HG03045 (cell line): ENCODE results near the gene KLF15.

Experiments used
- ATAC-seq: cut with Tn5 transposase; IDR thresholded peaks from one replicate; pipeline ENCODE4 v1.9.1; 2021; ENCODE audit warnings: mild to moderate bottlenecking, moderate library complexity; ENCODE audit not compliant: unreplicated experiment

The KLF15 gene

DNA sequence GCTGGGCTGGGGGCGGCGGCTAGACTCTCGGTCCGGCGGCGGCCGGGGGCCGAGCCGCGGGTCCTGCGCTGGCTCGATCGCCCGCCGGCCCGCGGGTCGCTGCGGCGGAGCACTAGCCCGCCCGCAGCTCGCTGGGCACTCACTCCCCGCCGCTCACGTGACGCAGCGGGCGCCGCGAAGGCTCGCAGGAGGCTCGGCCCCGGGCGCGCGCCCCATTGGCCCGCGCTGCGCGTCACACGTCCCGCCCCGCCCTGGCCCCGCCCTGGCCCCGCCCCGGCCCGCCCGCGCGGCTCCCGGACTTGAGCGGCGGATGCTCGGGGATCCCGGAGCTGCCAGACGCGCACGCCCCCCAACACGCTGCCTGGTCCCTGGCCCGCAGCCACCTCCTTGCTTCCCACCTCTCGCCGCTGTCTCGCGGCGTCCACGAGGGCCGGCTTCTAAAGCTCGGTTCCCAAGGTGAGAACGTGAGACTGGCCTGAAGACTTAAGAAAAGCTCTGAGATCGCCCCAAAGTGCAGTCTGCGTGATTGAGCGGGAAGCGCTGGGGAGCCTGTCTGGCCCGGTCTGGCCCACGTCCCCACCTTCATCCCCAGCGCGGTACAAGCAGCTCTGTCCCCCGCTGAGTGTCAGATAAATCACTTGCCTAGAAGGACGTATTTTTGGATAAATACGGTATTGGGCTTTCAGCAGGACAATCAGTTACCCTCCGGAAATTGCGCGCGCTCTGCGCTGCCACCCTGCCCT, at the start of gene KLF15:
Gene KLF15, minus strand, starts transcription at position 114 of the 743 bp plus-strand sequence. CDS start 4,486 bp downstream, outside the sequence.
- ATAC-seq = peak; percentile 78

DNA sequence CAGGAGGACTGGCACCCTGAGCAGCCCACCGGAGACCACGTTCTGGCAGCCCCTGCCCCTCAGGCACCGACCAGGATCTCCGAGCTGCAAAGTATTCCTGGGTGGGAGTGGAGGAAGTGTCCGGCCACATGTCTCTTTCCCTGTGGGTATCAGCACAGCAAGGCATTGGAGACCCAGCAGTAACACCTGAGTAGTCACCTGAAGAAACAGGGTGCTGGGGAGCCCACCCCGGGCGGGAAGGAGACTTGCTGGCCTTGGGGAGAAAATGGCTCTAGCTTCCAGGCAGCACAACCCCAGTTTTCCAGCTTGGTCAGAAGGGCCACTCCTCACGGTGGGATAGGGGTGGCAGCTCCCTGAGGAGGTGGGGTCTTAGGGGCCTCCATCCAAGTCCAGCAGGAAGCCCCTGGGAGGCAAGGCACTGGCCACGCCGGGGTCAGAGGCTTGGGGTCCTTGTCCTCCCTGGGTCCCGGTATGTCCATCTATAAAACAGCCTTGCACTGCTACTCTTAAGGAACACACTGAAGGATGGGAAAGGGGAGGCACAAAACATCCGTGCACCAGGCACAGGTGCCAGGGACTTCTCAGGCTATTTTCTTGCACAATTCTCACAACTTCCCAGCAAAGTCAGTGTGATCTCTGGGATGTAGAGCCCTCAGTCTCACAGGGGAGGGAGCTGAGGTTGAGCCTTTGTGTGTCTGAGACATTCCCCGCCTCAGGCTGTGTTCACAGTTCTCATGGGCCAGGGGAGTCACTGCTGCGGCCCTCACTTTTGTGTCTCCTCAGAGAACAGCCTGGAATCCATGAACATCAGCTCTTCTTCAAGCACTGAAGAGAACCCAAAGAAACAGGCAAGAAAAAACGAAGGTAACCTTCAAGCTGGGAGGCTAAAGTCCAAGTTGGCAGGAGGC, 49.4 kb upstream of the KLF15 start:
- ATAC-seq = no peak

DNA sequence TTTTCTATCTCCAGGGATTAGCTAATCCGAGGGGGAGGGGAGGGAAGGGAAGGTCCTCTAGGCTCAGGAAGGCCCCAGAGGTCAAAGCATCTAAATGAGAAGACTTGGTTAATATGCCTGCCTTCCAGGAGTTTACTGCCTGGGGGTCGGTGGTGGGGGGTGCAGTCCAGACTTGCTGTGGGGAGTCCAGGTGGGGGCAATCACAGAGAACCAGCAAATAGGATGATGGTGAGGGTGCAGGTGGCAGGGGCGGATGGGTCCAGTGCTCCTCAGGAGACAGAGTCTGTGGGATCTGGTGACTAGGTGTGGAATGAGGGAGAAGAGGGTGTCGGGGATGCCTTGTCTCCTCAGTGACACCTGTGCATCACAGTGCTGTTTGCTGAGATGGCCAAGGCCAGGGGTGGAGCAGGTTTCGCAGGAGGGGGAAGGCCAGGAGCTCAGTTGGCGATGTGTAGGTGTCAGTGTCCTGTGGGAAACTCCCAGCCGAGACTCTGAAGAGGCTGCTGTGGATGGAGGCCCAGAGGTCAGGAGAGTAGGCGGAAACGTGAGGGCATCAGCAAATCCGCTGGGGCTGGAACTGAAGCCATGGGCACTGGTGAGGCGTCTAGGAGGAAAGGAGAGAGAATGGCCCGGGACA, 45.6 kb upstream of the KLF15 start:
- no peak for ATAC-seq

DNA sequence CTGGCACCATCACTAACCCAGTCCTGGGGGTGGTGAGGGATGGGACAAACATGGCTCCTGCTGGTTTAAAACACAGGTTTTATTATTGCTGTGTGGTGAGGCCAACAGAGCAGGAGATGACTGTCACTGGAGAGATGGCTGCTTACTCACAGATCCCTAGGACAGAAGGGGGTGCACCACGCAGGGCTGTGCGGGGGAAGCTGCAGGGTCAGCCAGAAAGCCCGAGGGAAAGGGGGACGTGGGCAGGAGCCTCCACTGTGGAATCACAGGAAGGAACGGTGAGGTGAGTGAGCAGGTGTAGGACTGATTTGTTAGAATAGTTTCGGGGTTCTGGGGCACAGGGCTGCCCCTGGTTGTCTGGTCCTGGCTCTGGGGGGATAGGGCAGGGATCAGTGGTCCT, 45.0 kb upstream of the KLF15 start:
- ATAC-seq = no peak

DNA sequence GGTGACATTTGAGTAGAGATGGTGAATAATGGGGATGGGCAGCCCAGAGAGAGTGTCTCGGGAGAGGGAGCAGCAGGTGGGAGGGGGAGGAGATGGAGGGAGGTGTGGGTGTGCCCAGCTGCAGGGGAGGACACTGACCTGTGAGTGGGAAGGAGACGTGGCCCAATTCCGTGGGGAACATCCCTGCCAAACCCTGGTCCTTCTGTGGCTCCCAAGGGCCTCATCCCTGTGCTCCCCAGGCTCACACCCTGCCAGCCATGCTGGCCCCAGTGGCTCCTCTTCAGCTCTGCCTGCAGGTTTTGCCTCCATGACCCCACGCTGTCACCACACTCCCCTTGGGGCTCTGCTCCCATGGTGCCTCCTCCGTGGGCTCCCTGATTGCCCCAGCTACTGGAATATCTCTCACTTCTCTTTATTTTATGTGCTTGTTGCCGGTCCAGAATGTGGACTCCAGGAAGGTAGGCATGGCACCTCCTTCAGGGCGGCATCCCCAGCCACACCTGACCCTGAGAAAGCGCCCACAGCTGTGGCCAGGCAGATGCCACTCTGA, 44.5 kb upstream of the KLF15 start:
- no peak for ATAC-seq

DNA sequence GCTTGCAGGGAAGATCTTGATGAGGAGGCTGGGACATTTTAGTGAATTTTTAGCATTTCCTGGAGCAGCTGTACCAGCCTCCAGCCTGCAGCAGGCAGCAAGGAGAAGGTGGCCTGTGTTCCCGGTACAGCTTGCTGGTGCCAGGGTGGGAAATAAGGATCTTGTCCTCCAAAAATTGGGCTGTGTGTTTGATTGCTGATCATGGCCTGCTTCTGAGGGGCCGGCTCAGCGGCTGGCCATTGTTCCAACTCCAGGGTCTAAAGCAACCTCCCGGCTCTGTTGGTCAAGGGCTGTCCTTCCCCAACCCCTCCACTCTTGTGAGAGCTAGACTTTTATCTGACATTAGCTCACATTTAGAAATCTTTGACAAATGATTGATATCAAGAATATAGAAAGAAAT, 42.5 kb upstream of the KLF15 start:
- no peak for ATAC-seq

DNA sequence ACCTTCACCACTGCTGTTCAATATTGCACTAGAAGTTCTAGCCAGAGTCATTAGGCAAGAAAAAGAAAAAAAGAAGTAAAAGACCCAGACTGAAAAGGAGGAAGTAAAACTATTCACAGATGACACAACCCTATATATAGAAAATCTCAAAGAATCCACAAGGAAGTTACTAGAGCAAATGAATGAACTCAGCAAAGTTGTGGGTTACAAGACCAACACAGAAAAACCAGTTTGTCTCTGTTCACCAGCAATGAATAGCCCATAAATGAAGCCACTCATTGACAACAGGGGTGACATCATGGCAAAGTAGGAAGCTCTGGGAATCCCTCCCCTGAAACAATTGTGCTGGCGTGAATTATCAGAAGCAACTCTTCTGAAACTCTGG, 42.1 kb upstream of the KLF15 start:
- no peak for ATAC-seq

DNA sequence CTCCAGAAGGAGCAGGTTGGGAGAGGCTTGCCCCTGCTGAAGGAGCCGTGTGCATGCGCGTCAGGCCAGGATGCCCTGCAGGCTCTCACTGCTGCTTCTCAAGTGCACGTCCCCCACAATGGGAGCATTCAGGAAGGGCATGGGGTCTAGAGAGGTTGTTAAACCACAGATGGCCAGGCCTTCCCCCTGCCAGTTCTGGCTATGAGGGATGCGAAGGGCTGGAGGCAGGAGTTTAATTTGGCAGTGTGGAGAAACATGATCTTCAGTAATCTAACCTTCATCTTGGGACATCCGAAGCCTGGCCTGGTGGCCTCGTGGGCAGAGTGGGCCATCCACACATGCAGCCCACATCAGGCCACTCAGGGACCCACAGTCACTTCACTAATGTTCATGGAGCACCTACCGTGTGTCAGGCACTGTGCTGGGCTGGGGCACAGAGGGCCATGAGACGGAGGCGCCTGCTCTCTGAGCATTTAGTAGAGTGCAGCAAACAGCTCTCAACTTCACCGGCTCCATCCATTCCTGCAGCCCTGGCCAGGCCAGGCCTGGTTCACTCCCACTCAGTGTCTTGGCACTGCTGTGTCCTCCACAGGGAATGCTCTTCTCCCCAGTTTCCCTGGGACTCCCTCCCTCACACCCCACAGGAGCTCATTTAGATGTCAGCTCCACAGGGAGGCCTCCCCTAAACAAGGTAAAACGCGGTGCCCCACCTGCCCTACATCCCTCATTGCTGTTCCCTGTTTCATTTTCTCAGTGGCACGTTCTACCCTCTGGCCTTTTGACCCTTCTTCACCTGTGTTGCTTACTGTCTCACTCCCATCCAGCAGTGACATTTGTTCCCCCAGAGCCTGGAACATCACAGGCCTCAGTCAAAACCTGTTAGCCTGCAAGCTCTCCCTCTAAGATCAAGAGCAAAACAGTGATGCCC, 41.5 kb upstream of the KLF15 start:
- ATAC-seq = no peak

DNA sequence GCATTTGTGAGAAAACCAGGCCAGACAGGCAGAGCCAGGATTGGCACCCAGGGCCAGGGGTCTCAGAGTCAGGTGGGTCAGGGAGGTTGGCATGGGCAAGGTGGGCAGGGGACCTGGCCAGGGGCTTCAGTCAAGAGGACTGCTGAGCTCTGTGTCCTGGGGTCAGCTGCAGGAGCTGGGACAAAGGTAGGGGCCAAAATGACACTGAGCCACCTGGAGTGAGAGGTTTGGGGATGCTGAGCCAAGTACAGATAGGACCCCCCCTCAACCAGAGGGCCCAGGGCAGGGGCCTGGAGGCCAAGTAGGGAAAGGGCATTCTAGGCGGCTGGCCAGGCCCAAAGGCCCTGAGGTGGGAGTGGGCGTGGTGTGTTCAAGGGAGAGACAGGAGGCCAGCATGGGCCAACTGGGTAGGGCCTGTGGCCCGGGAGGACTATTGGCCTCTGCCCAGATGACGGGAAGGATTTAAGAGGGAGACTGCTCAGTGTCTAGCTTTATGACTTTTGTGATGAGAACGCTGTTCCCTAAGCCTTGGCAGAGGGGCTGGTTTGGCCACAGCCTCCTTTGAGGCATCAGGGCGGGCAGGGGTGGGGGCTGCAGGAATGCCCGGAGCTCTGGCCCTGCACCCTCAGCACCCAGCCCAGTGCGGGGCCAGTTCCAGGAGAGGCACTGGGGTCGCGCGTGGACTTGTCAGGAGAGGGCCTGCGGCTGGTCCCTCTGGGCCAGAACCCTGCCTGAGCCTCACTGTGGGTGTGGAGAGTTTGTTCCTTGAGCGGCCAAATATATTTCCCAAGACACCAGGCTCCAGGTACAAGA, 40.6 kb upstream of the KLF15 start:
- no peak for ATAC-seq

DNA sequence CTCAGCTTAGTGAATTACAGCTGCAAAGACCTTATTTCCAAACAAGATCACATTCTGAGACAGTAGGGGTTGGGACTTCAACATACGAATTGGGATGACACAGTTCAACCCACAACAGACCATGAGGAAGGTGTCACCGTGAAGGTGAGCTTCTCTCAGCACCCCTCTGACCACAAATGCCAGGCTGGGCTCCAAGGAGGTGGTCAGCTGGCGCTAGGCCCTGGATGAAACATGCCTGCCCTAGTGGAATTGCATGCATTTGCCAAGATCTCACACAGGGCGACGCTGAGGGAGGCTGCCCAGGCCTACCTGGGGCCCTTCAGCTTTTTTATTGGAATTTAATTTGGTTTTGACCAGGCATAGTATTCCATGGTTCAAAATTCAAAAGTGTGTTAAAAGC, 39.3 kb upstream of the KLF15 start:
- ATAC-seq = no peak

DNA sequence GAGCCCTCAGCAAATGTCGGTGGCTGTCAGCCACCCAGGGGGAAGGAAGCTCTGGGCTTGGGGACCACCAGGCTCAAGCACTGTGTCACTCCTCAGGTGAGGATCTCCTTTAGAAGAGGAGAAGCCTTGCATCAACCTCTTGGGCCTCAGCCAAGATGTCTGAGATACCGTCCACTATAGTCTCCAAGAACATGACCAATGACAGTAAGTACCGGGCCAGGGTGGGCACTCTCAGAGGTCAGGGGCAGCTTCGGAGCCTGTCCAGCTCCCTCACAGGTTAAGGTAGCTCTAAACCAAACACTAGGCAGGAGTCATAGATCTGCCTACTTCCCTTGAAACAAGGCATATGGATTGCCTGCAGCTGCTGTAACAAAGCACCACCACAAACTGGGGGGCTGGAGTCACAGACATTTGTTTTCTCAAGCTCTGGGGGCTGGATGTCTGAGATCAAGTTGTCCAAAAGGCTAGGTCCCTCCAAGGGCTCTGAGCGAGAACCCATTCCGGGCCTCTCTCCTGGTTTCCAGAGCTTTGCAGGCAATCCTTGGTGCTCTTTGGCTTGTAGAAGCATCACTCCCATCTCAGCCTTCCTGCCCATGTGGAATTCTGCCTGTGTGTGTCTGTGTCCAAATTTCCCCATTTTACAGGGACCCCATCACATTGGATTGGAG, 38.8 kb upstream of the KLF15 start:
- ATAC-seq = no peak

DNA sequence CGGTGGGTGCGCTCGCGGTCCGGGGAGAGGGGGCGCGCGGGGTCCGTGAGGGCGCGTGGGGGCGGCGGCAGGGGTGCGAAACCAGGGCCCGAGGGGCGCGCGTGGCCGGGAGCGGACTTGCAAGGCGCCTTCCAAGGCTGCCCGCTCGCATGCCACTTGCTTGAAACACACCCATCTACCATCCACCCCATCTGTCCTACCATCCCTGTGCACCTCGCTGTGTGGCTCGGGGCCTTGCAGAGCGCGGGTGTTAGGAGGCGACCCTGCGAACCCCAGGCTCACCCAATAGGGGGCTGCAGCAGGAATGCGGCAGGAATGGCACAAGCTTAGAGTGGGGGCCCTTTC, 37.7 kb upstream of the KLF15 start:
- ATAC-seq = no peak

DNA sequence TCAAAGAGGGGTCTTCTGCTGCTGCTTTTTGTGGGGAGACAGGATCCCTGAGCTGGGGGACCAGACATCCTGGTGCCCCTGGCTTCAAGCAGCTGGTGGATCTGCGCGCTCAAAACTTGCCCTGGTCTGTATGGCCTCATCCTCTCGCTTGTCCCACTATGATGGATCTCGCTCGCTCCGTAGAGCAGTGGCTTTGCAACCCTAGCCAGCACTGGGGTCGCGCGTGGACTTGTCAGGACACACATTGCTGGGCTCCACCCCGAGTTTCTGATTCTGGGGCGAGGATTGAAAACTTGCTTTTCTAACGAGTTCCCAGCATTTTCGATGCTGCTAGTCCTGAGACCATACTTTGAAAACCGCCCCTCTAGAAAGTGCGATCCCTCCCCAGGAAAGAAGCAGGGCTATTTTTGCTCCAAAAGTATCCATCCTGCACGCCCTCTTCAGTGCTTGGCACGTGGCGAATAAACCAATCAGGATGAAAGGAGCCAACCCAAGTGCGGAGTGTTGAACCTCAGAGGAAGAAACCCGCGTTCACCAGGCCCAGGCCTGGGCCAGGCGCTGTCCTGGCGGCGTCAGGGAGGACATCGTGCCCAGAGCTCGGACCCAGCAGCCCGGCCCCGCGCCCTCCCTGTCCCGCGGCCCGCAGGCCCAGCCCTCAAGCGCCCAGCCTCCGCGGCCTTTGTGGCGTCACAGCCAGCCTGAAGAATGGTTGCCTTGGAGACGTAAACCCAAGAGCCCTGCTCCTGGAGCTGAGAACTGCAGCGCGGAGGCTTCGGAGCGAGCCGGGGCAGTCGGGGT, 37.2 kb upstream of the KLF15 start, which contains the start of gene CFAP100:
Gene CFAP100, plus strand, starts transcription at position 731 of the 798 bp plus-strand sequence. CDS start 1,092 bp downstream, outside the sequence.
- no peak for ATAC-seq

DNA sequence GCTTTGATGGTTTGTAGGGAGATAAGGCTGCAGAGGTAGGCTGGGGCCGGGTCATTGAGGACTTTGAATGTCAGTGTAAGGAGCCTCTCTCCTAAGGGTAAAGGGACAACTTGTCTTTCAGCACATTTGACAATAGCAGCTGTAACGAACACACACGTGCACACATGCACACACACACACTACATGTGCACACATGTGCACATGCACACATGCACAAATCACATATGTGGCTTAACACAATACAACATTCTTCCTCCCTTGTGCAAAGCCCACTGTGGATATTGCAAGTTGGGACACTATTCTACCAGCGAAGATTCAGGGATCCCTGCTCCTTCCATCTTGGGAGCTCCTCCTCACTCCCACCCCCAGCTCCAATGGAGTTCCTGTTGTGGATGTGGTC, 36.4 kb upstream of the KLF15 start:
- ATAC-seq = no peak

DNA sequence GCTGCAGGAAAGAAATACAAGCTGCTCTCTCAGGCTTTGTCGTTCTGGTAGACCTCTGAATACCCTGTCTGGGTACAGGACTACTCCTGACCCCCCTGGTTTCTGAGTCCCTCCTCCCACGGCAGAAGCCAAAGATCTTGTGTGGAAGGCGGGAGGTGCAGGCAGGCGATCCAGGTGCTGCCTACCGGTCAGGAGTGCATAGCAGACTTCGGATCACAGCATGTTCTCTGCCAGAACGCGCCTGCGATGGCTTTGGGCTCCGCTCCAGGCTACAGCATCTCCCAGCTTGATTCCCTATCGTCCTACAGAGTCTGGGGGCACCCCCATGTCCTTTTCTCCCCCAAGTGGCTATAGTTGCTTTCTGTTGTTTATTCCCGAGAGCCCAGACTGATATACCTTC, 35.0 kb upstream of the KLF15 start:
- ATAC-seq = no peak

DNA sequence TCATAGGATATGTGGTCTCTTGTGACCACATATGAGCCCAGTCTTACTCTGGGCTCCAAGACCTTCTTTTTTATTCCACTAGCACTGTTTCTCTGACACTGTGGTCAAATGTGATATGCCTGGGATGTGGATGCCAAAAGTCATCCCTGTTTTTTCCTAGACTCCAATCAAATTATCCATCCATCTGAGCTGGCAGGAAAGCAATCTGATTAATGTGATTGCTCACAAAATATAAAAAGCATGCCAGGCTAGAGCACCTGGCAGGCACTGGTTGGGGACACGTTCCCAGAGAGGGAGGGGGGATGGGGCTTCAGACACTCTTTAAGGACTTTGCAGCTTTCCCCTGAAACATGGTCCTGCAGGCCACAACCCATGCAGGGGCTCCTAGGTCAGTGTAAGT, 34.4 kb upstream of the KLF15 start:
- ATAC-seq = no peak

DNA sequence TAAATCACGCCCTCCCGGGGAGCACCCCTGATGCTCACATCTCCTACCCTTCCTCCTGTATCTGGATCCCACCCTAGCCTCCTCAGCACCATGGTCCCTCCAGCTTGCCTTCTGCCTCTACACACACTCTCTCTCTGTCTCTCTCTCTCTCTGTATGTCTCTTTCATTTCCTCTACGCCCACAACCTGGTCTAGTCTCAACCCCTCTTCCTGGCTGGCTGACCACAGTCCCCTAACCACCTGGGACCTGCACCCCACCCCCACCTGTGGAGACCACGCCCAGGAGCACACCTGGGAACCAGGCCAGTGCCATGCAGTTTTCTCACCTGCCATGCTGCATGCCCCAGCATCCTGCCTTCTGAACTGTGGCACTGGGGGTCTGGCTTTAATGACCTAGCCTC, 33.5 kb upstream of the KLF15 start:
- ATAC-seq = no peak

DNA sequence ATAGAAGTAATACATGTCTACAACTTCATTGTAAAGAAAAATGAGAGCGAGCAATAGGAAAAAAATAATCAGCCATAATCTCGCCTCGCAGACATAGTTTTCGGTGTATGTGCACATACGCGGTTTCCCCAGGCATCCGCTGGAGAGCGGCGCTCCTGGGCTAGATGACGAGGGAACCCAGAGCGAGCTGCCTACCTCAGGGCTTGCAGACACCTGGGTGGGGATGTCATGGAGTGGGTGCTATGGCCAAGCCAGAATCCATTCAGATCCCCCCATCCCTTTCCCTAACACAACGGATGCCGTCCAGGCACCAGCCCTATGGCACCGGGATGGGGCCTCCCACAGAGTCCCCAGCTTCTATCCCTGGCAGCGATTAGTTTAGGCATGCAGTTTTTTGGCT, 33.0 kb upstream of the KLF15 start:
- no peak for ATAC-seq
